Measurements from ENCODE around the gene HEXIM1. TPM values are rescaled to one million over a fixed set of nuclear protein-coding genes. Genes with fewer than 3 reads are reported as not detected.

The HEXIM1 gene
- total and polyA plus RNA-seq, 11 donors = 11.9 to 28.7 (median 21.6) TPM

GRCh38 chr17:45132320-45132571, 16.0 kb upstream of the HEXIM1 start, which contains the start of gene PLCD3:
PLCD3 (minus strand) TSS chr17:45132515; CDS start chr17:45132410, 105 bp downstream.
- TF ChIP-seq POLR2A (IDR thresholded peaks at IDR 0.05) = peak in 1 of 2 donors; percentile 54
- TF ChIP-seq, protein P1, sequence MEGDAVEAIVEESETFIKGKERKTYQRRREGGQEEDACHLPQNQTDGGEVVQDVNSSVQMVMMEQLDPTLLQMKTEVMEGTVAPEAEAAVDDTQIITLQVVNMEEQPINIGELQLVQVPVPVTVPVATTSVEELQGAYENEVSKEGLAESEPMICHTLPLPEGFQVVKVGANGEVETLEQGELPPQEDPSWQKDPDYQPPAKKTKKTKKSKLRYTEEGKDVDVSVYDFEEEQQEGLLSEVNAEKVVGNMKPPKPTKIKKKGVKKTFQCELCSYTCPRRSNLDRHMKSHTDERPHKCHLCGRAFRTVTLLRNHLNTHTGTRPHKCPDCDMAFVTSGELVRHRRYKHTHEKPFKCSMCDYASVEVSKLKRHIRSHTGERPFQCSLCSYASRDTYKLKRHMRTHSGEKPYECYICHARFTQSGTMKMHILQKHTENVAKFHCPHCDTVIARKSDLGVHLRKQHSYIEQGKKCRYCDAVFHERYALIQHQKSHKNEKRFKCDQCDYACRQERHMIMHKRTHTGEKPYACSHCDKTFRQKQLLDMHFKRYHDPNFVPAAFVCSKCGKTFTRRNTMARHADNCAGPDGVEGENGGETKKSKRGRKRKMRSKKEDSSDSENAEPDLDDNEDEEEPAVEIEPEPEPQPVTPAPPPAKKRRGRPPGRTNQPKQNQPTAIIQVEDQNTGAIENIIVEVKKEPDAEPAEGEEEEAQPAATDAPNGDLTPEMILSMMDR (IDR thresholded peaks at IDR 0.05) = no peak
- 0 to 1% (median 1%) methylated on average over 2 to 35 of the region's 36 CpGs; no CpG with 5 or more reads in 1 of the 4 donors for WGBS, 4 donors
- Histone ChIP-seq H3K4me3 (peak within 1 kb of the TSS; percentile 69 to 99 (median 94)), H3K36me3 (no peaks in the 10 kb centered on the region), H3K27me3 (no peaks in the 10 kb centered on the region), H3K4me1 (peaks cover 8 to 72% (median 59%) of the 10 kb centered on the region in 12 donors), H3K27ac (peak within 1 kb of the TSS; percentile 89 to 99 (median 98)), H3K9me3 (no peaks in the 10 kb centered on the region)
- intact Hi-C loops (cut with DNase I) = loop anchor here (1.0 to 10.0 kb wide), 14 partner anchors 21 to 357 kb away; partner anchors contain the start of genes NMT1 (in 2 of the 10) and DCAKD (in 1 of the 10)
- ATAC-seq (no peak), DNase-seq (no peak)

- peak in 1 of 2 donors; percentile 29 for TF ChIP-seq POLR2A (IDR thresholded peaks at IDR 0.05)
- TF ChIP-seq, protein P1 (IDR thresholded peaks at IDR 0.05) = peak; percentile 64 to 88 (median 80)
- H3K4me1 ChIP-seq = peaks cover 8 to 66% (median 53%) of the 10 kb centered on the region in 12 donors
- 1 to 2% (median 1%) methylated on average over 40 to 70 of the region's 71 CpGs for WGBS, 4 donors
Observed at GRCh38 chr17:45132572-45133463, 15.5 kb upstream of the HEXIM1 start.

DNA sequence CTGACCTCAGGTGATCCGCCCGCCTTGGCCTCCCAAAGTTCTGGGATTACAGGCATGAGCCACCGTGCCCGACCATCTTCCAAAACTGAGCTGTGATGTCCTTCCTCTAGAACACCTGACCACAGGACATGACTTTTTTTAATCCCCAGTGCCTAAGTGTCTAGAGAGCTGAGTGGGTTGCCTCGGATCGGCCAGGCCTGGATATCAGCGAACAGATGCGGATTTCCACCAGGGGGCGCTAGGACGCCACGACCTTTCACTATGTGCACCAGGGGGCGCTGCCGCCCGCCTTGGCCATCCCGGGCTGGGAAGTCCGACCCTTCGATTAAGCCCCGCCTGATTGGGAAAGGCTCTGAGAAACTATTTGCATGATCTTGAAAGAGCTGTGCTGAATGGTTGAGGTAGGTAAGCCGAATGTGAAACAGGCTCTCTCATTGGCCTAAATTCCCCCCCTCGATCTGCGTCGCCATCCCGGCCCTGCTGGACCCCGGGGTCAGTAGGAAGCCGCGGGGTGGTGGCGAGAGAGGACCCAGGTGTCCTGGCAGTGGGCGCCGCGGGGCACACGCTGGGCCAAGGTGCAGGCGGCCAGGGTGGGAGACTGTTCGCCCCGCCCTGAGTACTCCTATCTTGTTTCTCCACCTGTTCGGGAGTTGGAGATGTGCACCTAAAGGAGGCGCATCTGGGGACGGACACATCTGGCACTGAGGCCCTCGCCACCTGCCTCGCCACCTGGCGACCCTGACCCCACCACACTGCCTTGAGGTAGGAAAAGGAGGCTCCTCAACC, 12.9 kb upstream of the HEXIM1 start, which contains the start of gene ACBD4:
Gene ACBD4, plus strand, starts transcription at position 496 of the 786 bp plus-strand sequence. CDS start 458 bp downstream, outside the sequence.
- peaks cover 0 to 40% (median 28%) of the 10 kb centered on the region in 12 donors for H3K4me1 ChIP-seq
- intact Hi-C loops (cut with DNase I) = loop anchor here (1.0 to 10.0 kb wide), 9 partner anchors 61 to 361 kb away; partner anchors contain the start of gene DCAKD (in 1 of the 10)
- peak; percentile 95 to 97 (median 96) for DNase-seq
- WGBS, 4 donors = 7 to 12% (median 7%) methylated on average over 31 to 40 of the region's 40 CpGs
- no peaks in the 10 kb centered on the region for H3K9me3 ChIP-seq
- ATAC-seq = peak; percentile 79 to 89 (median 84)
- peaks cover 0 to 10% (median 0%) of the 10 kb centered on the region in 9 donors for H3K36me3 ChIP-seq
- H3K27ac ChIP-seq = peak within 1 kb of the TSS in 11 of 12 donors; percentile 66 to 91 (median 78)
- peak within 1 kb of the TSS; percentile 56 to 92 (median 68) for H3K4me3 ChIP-seq
- H3K27me3 ChIP-seq = no peaks in the 10 kb centered on the region
- TF ChIP-seq POLR2A (IDR thresholded peaks at IDR 0.05) = peak in 1 of 2 donors; percentile 81
- TF ChIP-seq, protein P1 (IDR thresholded peaks at IDR 0.05) = peak in 11 of 12 donors; percentile 99 to 100 (median 100)

More at GRCh38 chr17:45132572-45133463, 15.5 kb upstream of the HEXIM1 start:
- ATAC-seq (peak; percentile 50 to 75 (median 74)), DNase-seq (peak; percentile 86 to 91 (median 87))
- peak overlapping the region; percentile 69 to 99 (median 94) for H3K4me3 ChIP-seq
- H3K27me3 ChIP-seq = no peaks in the 10 kb centered on the region
- intact Hi-C loops (cut with DNase I) = loop anchor here (1.0 to 10.0 kb wide), 15 partner anchors 22 to 358 kb away; partner anchors contain the start of genes NMT1 (in 2 of the 10), DCAKD (in 1 of the 10) and HEXIM2 (in 1 of the 10)
- H3K36me3 ChIP-seq = no peaks in the 10 kb centered on the region
- peak overlapping the region; percentile 89 to 99 (median 98) for H3K27ac ChIP-seq
- H3K9me3 ChIP-seq = no peaks in the 10 kb centered on the region

All from heart left ventricle (tissue), 16 donors.